OCI-LY3 (cell line): ENCODE data around the gene LTA.

Experiments
- H2AFZ ChIP-seq: fragments of 200-600, 300-600 bp; shearing (Covaris generic); 2 replicates; pipeline ENCODE4 v1.6.0; 2014; ENCODE audit warnings: antibody characterized with exemption, low read depth, low read length
- H3K27ac ChIP-seq: fragments of 200-600, 300-600 bp; sonication (generic); 2 replicates; pipeline ENCODE4 v1.5.1; 2014; ENCODE audit warnings: mild to moderate bottlenecking, low read length, moderate library complexity, mixed read lengths
- H3K27me3 ChIP-seq: fragments of 200-600, 300-600 bp; sonication (generic); 2 replicates; pipeline ENCODE4 v1.6.1; 2014; ENCODE audit warnings: low read depth, low read length, mixed read lengths
- H3K36me3 ChIP-seq: fragments of 200-600, 300-600 bp; sonication (generic); replicated peaks from 2 replicates; pipeline ENCODE3; 2014; ENCODE audit warnings: low read depth, low read length, mixed read lengths
- H3K4me1 ChIP-seq: fragments of 300-600, 200-600 bp; sonication (generic); 2 replicates; pipeline ENCODE4 v1.6.1; 2014; ENCODE audit warnings: low read length, mixed read lengths
- H3K4me2 ChIP-seq: fragments of 200-600, 300-600 bp; sonication (generic); 2 replicates; pipeline ENCODE4 v1.6.1; 2014; ENCODE audit warnings: low read length, mixed read lengths
- H3K4me3 ChIP-seq: fragments of 300-600, 200-600 bp; sonication (generic); 2 replicates; pipeline ENCODE4 v1.5.1; 2014; ENCODE audit warnings: antibody characterized with exemption, mild to moderate bottlenecking, low read length, moderate library complexity
- H3K79me2 ChIP-seq: fragments of 300-600, 200-600 bp; shearing (Covaris generic); 2 replicates; pipeline ENCODE4 v1.6.1; 2014; ENCODE audit warnings: mild to moderate bottlenecking, low read length, mixed read lengths
- H3K9ac ChIP-seq: fragments of 300-600, 200-600 bp; shearing (Covaris generic); 2 replicates; pipeline ENCODE4 v1.6.0; 2014; ENCODE audit warnings: mild to moderate bottlenecking, low read length, moderate library complexity
- H3K9me3 ChIP-seq: fragments of 200-600, 300-600 bp; shearing (Covaris generic); 2 replicates; pipeline ENCODE4 v1.6.1; 2014; ENCODE audit warnings: low read length, mixed read lengths; ENCODE audit not compliant: insufficient read depth
- H4K20me1 ChIP-seq: fragments of 200-600, 300-600 bp; sonication (generic); 2 replicates; pipeline ENCODE4 v1.6.1; 2016; ENCODE audit warnings: low read length, mixed read lengths; ENCODE audit not compliant: insufficient read depth
- EZH2phosphoT487 ChIP-seq: fragments of 200-600 bp; shearing (Covaris generic); IDR thresholded peaks from 2 replicates; pipeline ENCODE4 v1.6.1; 2018; ENCODE audit warnings: antibody characterized with exemption, mixed run types, low read depth
- TF ChIP-seq, protein P1 (sequence below): fragments of 200-600, 300-600 bp; sonication (generic); IDR thresholded peaks from 2 replicates; pipeline ENCODE4 v1.5.1; 2014; ENCODE audit warnings: antibody characterized with exemption, low read length, low read depth

The LTA gene

DNA sequence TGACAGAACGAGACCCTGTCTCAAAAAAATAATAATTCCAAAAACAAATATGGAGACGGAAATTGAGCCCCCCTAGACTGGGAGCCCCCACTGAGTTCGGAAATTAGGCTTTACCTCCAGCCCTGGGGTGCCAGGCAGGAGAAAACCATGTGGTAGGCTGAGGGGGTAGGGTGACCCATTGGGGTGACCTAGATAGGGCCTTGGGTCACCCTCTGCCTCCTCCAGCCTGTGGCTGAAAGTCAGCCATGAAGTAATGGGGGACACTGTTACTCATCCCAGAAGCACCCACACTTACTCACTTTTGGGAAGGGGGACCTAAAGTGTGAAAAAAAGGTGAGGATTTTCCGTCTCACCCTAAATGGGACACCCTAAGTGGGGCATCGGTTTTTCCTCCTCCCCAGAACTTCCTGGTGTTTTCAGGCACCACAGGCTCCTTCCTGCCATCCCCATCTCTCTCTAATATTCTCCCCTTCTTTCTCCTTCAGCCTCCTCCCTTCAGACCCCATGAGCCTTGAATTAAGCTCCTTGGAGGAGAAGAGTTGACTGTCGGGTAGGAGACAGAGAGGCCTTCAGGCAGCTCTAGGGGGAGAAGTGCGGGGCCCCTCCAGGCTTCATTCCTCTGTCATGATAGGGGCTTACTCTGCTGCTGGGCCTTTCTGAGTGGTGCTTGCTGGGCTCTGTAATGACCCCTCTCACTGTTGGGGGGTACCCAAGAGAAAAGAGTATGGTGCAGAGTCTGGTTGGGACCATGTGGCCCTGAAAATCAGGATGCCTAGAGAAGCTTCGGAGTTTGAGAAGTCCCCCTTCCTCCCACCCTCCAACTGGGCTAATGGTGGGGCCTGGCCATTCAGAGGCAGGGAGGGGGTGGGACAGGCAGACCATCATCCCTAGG lies 7.7 kb downstream of the LTA start:
- H3K9me3 ChIP-seq, result no peaks in the 10 kb centered on the region
- H3K4me3 ChIP-seq, result peak overlapping the region; percentile 98
- peaks cover 88% of the 10 kb centered on the region for H3K79me2 ChIP-seq
- H3K27ac ChIP-seq, result peak overlapping the region; percentile 100
- H3K36me3 ChIP-seq, result peaks cover 46% of the 10 kb centered on the region
- H3K4me1 ChIP-seq, result peaks cover 43% of the 10 kb centered on the region
- TF ChIP-seq, protein P1, sequence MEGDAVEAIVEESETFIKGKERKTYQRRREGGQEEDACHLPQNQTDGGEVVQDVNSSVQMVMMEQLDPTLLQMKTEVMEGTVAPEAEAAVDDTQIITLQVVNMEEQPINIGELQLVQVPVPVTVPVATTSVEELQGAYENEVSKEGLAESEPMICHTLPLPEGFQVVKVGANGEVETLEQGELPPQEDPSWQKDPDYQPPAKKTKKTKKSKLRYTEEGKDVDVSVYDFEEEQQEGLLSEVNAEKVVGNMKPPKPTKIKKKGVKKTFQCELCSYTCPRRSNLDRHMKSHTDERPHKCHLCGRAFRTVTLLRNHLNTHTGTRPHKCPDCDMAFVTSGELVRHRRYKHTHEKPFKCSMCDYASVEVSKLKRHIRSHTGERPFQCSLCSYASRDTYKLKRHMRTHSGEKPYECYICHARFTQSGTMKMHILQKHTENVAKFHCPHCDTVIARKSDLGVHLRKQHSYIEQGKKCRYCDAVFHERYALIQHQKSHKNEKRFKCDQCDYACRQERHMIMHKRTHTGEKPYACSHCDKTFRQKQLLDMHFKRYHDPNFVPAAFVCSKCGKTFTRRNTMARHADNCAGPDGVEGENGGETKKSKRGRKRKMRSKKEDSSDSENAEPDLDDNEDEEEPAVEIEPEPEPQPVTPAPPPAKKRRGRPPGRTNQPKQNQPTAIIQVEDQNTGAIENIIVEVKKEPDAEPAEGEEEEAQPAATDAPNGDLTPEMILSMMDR, result no peak
- TF ChIP-seq EZH2phosphoT487, result no peak
- no peaks in the 10 kb centered on the region for H3K27me3 ChIP-seq
- H3K9ac ChIP-seq, result peak overlapping the region; percentile 94
- no peak overlapping the region for H2AFZ ChIP-seq
- H3K4me2 ChIP-seq, result peak overlapping the region; percentile 100
- peaks cover 26% of the 10 kb centered on the region for H4K20me1 ChIP-seq

DNA sequence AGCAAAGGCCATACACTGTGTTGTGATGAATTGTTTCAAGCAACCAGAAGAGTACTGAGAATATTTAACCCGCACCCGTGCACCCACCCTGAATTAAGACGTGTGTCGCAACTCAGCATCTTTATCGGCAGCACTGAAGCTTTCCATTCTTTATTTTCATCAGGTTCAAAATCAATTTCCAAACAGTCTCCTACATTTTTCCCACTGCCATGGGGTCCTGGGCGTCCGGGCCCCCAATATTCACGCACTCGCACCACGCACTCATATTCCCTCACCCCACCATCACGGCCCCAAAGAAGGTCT lies 8.3 kb downstream of the LTA start:
- H3K79me2 ChIP-seq, result peaks cover 82% of the 10 kb centered on the region
- H3K36me3 ChIP-seq, result peaks cover 46% of the 10 kb centered on the region
- H3K9me3 ChIP-seq, result no peaks in the 10 kb centered on the region
- H3K27me3 ChIP-seq, result no peaks in the 10 kb centered on the region
- H3K4me3 ChIP-seq, result peak overlapping the region; percentile 98
- peaks cover 26% of the 10 kb centered on the region for H4K20me1 ChIP-seq
- peaks cover 46% of the 10 kb centered on the region for H3K4me1 ChIP-seq
- no peak overlapping the region for H2AFZ ChIP-seq
- H3K4me2 ChIP-seq, result peak overlapping the region; percentile 100
- peak overlapping the region; percentile 100 for H3K27ac ChIP-seq
- peak overlapping the region; percentile 94 for H3K9ac ChIP-seq
- TF ChIP-seq, protein P1, result no peak
- no peak for TF ChIP-seq EZH2phosphoT487

DNA sequence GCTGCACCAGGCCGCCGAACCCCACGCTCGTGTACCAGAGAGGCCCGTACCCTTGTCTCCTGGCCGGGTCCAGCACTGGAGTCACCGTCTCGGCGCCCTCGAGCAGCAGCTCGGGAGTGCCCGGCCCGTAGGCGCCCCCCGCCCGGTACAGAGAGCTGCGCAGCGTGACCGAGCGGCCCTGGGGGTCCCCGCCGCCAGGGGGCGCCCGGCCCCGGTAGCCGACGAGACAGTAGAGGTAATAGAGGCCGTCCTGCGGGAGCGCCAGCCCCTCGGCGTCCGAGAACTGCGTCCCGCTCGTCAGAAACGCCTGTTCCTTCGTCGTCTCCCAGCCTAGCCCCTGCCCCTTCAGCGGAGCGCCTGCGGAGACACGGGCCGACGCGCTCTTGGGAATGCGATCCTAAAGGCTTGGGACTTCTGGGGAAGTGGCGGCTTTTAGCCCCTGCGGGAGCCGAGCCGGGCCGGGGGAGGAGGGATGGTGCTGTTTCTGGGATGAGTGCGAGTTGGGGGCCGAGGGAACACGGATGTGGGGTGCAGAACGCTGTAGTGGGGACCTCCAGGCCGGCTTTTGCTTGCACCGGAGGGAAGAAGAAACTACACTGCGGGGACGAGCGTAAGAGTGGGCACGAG lies 8.8 kb downstream of the LTA start:
- H3K4me2 ChIP-seq, result peak overlapping the region; percentile 100
- TF ChIP-seq, protein P1, result peak; percentile 74
- TF ChIP-seq EZH2phosphoT487, result no peak
- H3K79me2 ChIP-seq, result peaks cover 76% of the 10 kb centered on the region
- peaks cover 24% of the 10 kb centered on the region for H4K20me1 ChIP-seq
- peaks cover 51% of the 10 kb centered on the region for H3K4me1 ChIP-seq
- no peak overlapping the region for H2AFZ ChIP-seq
- H3K4me3 ChIP-seq, result peak overlapping the region; percentile 98
- no peaks in the 10 kb centered on the region for H3K27me3 ChIP-seq
- peak overlapping the region; percentile 94 for H3K9ac ChIP-seq
- no peaks in the 10 kb centered on the region for H3K9me3 ChIP-seq
- H3K27ac ChIP-seq, result peak overlapping the region; percentile 100
- peaks cover 41% of the 10 kb centered on the region for H3K36me3 ChIP-seq

DNA sequence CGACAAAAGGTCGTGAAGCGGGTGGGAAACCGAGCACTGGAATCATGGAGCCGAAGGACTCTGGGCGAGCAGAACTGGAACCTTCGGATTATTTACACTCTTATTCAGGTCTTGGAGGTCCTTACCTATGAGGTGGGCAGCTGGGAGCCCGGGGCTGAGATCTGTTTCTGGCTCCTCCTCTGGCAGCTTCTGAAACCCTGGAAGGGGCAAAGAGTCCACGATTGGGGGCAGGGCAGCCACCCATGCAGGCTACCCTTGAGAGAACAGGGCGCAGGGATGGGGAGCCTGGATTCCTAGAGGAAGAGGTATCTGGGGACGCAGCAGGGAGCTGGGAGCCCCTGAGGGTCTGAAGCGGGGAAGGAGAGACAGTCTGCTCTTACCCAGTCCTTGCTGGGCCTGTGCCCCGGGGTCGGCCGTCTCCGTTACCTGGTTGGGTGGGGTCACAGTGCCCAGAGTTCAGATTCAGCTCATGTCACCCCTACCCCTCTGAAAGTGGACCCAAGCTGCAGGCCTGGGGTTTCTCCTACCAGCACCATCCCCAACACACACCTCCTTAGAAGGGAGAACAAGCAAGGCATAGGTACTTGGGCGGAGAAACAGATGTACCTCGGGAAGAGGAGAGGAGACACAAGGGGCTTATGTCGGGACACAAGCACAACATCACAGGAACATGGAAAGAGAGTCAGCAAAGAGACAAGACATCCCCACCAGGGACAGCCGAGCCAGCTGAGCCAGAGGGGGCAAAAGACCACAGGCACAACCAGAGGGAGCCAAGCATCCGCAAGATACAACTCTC lies 9.5 kb downstream of the LTA start:
- TF ChIP-seq, protein P1, result no peak
- TF ChIP-seq EZH2phosphoT487, result no peak
- H3K4me3 ChIP-seq, result peak overlapping the region; percentile 98
- no peaks in the 10 kb centered on the region for H3K9me3 ChIP-seq
- peak overlapping the region; percentile 100 for H3K27ac ChIP-seq
- peaks cover 34% of the 10 kb centered on the region for H3K36me3 ChIP-seq
- peak overlapping the region; percentile 100 for H3K4me2 ChIP-seq
- H3K9ac ChIP-seq, result peak overlapping the region; percentile 94
- peaks cover 17% of the 10 kb centered on the region for H4K20me1 ChIP-seq
- no peaks in the 10 kb centered on the region for H3K27me3 ChIP-seq
- no peak overlapping the region for H2AFZ ChIP-seq
- H3K79me2 ChIP-seq, result peaks cover 69% of the 10 kb centered on the region
- H3K4me1 ChIP-seq, result peaks cover 58% of the 10 kb centered on the region
